SJCRH30 (cell line): Measurements from ENCODE around the gene FETUB. TPM values are rescaled to one million over a fixed set of nuclear protein-coding genes. Genes with fewer than 3 reads are reported as not detected.
A peak's percentile ranks its signal among the peaks of the same experiment; 100 is the strongest.

Experiments
- DNase-seq, 2 experiments: peaks; one replicate each; pipeline ENCODE4 v3.0.0-alpha.2; 2015 to 2020
- H3K27ac ChIP-seq: fragments of 250-450 bp; sonication (Bioruptor Pico); 2 replicates; pipeline ENCODE4 v1.5.1; 2020; ENCODE audit warnings: mild to moderate bottlenecking, moderate library complexity
- H3K27me3 ChIP-seq: fragments of 250-450 bp; sonication (Bioruptor Pico); 2 replicates; pipeline ENCODE4 v1.5.1; 2020; ENCODE audit warnings: mild to moderate bottlenecking, moderate library complexity
- H3K36me3 ChIP-seq: fragments of 250-450 bp; sonication (Bioruptor Pico); 2 replicates; pipeline ENCODE4 v1.5.1; 2020; ENCODE audit warnings: mild to moderate bottlenecking, moderate library complexity
- H3K4me1 ChIP-seq: fragments of 250-450 bp; sonication (Bioruptor Pico); 2 replicates; pipeline ENCODE4 v1.5.1; 2020; ENCODE audit warnings: mild to moderate bottlenecking, moderate library complexity
- H3K4me3 ChIP-seq: fragments of 250-450 bp; sonication (Bioruptor Pico); 2 replicates; pipeline ENCODE4 v1.5.1; 2020; ENCODE audit warnings: mild to moderate bottlenecking, moderate library complexity
- H3K9me3 ChIP-seq: fragments of 250-450 bp; sonication (Bioruptor Pico); replicated peaks from 2 replicates; pipeline ENCODE4 v1.5.1; 2020; ENCODE audit warnings: mild to moderate bottlenecking, moderate library complexity
- total RNA-seq: library from RNA; depleted of rRNA; stranded (reverse); fragments of >200 nt; shearing (Covaris generic); gene quantifications from 2 replicates; pipeline ENCODE4 v1.2.3, GENCODE V29; 2014

The FETUB gene
- total RNA-seq, 1 experiment from 2014 or later: not detected

- no peak for DNase-seq
- Histone ChIP-seq H3K27me3 (no peaks in the 10 kb centered on the region), H3K36me3 (no peaks in the 10 kb centered on the region), H3K27ac (no peak overlapping the region), H3K4me1 (no peaks in the 10 kb centered on the region), H3K9me3 (no peaks in the 10 kb centered on the region), H3K4me3 (no peak overlapping the region)
These were observed 34.3 kb upstream of the FETUB start for GRCh38 chr3:186605561-186606545.

- Histone ChIP-seq H3K9me3 (no peaks in the 10 kb centered on the region), H3K27me3 (no peaks in the 10 kb centered on the region), H3K27ac (no peak overlapping the region), H3K4me3 (no peak overlapping the region), H3K36me3 (no peaks in the 10 kb centered on the region), H3K4me1 (no peaks in the 10 kb centered on the region)
- DNase-seq: no peak
These were observed 31.5 kb upstream of the FETUB start for GRCh38 chr3:186608624-186609215.

- no peaks in the 10 kb centered on the region for H3K9me3 ChIP-seq
- H3K4me1 ChIP-seq: no peaks in the 10 kb centered on the region
- no peak overlapping the region for H3K4me3 ChIP-seq
- peak in 1 of 2 experiments; percentile 30 for DNase-seq
- no peaks in the 10 kb centered on the region for H3K36me3 ChIP-seq
- H3K27ac ChIP-seq: no peak overlapping the region
- no peaks in the 10 kb centered on the region for H3K27me3 ChIP-seq
These were observed 30.8 kb upstream of the FETUB start for GRCh38 chr3:186609247-186609868.

DNA sequence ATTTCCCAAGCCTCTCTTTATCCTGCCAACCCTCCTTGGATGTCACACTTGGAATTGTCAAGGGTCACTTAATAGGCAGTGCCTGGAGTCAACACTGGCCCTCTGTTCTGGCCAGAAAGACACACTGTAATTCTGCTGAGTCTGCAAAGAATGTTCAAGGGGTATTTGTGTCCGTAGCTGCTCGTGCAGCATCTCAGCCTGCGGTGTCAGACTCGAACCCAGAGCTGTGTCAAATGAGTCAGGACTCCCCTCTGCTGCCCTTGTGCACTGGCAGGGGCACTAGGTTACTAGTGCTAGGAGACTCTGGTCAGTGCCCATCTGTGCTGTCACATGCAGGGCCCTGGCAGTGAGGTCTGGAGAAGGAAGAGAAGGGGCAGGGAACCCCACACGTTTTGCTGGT, 28.1 kb upstream of the FETUB start:
- no peaks in the 10 kb centered on the region for H3K9me3 ChIP-seq
- no peak overlapping the region for H3K4me3 ChIP-seq
- H3K27me3 ChIP-seq: no peaks in the 10 kb centered on the region
- H3K27ac ChIP-seq: no peak overlapping the region
- H3K36me3 ChIP-seq: no peaks in the 10 kb centered on the region
- H3K4me1 ChIP-seq: no peaks in the 10 kb centered on the region
- no peak for DNase-seq

DNA sequence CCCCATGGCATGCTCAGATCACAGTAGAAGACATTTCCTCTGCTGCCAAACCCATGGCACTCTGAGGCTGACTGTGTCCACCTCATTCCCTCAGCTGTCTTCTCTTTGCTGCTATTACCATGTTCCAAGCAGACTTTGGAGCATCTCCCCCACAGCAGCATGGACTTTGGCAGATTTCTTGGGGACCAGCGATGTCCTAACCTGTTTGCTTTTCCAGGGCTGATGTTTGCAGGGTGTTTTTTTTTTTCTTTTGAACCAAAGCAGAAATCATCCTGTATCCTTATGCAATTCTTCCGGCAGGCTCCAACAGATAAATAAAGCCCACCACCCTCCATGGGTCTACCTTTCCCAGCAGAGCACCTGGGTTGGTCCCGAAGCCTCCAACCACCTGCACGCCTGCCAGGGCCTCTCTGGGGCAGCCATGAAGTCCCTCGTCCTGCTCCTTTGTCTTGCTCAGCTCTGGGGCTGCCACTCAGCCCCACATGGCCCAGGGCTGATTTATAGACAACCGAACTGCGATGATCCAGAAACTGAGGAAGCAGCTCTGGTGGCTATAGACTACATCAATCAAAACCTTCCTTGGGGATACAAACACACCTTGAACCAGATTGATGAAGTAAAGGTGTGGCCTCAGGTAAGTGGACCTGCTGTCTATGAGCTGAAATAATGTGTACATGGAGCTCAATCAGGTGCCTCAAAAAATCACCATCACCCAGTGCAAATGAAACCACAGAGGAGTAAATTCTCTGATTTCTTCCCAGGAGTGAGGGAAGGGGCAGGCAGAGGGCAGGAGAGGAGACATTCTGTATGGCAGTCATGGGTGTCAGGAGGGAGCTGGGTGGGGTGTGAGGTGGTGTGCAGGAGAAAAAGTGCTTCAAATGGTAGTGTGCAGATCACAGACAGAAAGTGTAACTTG, 27.2 kb upstream of the FETUB start, which contains the start of gene AHSG:
AHSG (plus strand) TSS at position 340 of the 916 bp plus-strand sequence; CDS start at position 422, 82 bp downstream.
- no peak for DNase-seq
- no peak within 1 kb of the TSS for H3K27ac ChIP-seq
- no peaks in the 10 kb centered on the region for H3K9me3 ChIP-seq
- H3K4me3 ChIP-seq: no peak within 1 kb of the TSS
- H3K36me3 ChIP-seq: no peaks in the 10 kb centered on the region
- H3K4me1 ChIP-seq: no peaks in the 10 kb centered on the region
- no peaks in the 10 kb centered on the region for H3K27me3 ChIP-seq

DNA sequence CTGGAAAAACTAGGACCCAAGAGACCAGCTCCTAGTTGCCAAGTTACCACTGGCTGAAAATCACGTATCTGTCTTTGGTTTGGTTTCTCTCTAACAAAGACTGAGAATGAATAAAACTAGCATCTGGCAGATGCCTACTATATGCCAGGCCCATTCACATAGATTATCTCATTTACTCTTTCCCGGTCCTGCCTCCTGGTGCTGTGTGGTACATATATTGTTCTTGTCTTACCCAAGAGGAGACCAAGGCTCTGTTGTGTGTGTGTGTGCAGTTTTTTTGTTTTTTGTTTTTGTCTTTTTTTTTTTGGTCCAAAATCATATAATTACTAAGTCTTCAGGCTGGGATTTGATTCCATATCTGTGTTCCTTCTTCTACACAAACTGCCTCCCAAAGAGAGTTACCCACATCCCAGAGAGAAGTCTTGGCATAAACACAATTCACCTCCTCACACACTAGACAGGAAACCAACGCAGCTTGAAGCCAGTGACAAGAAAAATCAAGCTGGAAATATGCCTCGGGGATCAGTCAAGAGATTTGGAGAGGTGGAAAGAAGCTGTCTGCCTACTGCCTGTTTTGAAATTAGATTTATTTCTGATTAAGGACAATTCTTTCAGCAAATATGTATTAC, 26.4 kb upstream of the FETUB start:
- H3K27me3 ChIP-seq: no peaks in the 10 kb centered on the region
- no peak for DNase-seq
- no peaks in the 10 kb centered on the region for H3K9me3 ChIP-seq
- no peak overlapping the region for H3K4me3 ChIP-seq
- no peaks in the 10 kb centered on the region for H3K36me3 ChIP-seq
- H3K27ac ChIP-seq: no peak overlapping the region
- no peaks in the 10 kb centered on the region for H3K4me1 ChIP-seq

- DNase-seq: no peak
- no peaks in the 10 kb centered on the region for H3K36me3 ChIP-seq
- no peak overlapping the region for H3K27ac ChIP-seq
- no peak overlapping the region for H3K4me3 ChIP-seq
- H3K27me3 ChIP-seq: no peaks in the 10 kb centered on the region
- H3K4me1 ChIP-seq: no peaks in the 10 kb centered on the region
- H3K9me3 ChIP-seq: no peaks in the 10 kb centered on the region
These were observed 26.0 kb upstream of the FETUB start for GRCh38 chr3:186614266-186614596.

DNA sequence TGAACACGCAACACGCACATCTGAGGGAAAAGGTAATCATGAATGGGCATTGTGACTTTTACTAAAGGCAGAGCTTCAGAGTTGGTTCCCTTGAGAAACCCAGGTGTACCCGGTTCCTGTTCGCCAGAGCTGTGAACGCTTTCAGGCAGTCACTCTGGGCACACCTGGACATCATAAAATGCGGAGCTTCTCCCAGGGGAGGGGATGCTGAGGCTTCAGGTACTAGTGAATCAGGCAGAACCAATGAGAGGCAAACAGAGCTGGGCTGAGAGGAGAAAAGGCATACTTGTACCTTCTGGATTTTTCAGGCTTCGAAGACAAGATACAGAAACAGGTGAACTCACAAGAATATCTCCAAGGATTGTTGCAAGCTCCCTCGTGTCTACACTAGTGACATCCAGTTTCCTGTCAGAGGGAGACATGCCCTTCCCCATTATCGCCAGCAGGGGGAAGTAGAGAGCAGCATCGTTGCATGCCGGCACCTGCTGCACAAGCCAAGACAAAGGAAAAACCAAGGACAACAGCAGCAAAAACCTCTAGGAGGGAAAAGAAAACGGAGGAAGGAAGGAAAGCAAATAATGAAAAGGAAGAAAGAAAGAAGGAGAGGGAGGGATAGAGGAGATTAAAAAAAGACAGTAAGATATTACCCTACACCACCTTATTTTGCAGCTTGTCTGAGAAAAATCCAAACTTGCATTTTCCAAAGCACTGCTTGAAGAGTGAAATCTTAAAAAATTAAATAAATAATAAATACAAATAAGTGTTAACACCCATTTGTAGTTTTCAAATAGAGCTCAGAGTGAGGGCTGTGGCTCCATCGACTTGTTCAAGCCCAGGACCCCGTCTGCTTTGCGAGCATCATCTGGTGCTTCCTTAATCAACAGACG, 25.4 kb upstream of the FETUB start:
- no peaks in the 10 kb centered on the region for H3K27me3 ChIP-seq
- H3K36me3 ChIP-seq: no peaks in the 10 kb centered on the region
- no peak overlapping the region for H3K27ac ChIP-seq
- no peaks in the 10 kb centered on the region for H3K4me1 ChIP-seq
- peak; percentile 47 to 78 for DNase-seq
- H3K9me3 ChIP-seq: no peaks in the 10 kb centered on the region
- H3K4me3 ChIP-seq: no peak overlapping the region

DNA sequence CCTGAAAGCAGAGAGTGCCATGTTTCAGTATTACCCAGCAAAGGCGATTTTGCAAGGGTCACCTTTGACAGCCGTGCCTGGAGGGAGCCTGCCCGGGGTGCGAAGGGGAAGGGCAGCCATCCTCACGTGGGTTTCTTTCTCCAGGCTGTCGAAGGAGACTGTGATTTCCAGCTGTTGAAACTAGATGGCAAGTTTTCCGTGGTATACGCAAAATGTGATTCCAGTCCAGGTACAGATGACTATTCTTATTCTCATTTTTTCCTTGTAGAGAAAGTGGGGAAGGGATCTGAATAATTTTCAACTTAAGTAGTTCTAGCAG, 23.9 kb upstream of the FETUB start:
- no peaks in the 10 kb centered on the region for H3K36me3 ChIP-seq
- no peak overlapping the region for H3K27ac ChIP-seq
- no peaks in the 10 kb centered on the region for H3K27me3 ChIP-seq
- H3K4me1 ChIP-seq: no peaks in the 10 kb centered on the region
- DNase-seq: no peak
- no peaks in the 10 kb centered on the region for H3K9me3 ChIP-seq
- no peak overlapping the region for H3K4me3 ChIP-seq

- Histone ChIP-seq H3K36me3 (no peaks in the 10 kb centered on the region), H3K4me3 (no peak overlapping the region), H3K4me1 (no peaks in the 10 kb centered on the region), H3K9me3 (no peaks in the 10 kb centered on the region), H3K27ac (no peak overlapping the region), H3K27me3 (no peaks in the 10 kb centered on the region)
- peak; percentile 78 to 83 for DNase-seq
These were observed 22.9 kb upstream of the FETUB start for GRCh38 chr3:186617036-186617946.

- no peaks in the 10 kb centered on the region for H3K4me1 ChIP-seq
- no peaks in the 10 kb centered on the region for H3K36me3 ChIP-seq
- no peaks in the 10 kb centered on the region for H3K9me3 ChIP-seq
- H3K4me3 ChIP-seq: no peak overlapping the region
- H3K27me3 ChIP-seq: no peaks in the 10 kb centered on the region
- no peak for DNase-seq
- no peak overlapping the region for H3K27ac ChIP-seq
These were observed 21.8 kb upstream of the FETUB start for GRCh38 chr3:186618318-186618938.

DNA sequence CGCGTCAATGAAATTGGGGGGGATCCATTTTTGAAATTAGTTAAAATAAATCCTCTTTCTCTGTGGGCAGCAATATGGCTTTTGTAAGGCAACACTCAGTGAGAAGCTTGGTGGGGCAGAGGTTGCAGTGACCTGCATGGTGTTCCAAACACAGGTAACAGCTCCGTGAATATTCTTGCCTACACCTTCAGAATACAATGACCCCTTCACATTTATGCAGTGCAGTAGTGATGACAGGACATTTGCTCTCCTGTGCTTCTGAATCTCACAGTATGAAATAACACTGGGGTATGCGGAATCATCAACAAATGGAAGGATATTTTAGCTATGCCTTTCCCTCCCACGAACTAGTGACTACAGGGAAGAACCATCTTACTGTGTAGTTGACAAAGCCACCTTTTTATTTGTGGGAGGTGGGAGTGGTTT, 20.4 kb upstream of the FETUB start:
- no peak for DNase-seq
- Histone ChIP-seq H3K4me1 (no peaks in the 10 kb centered on the region), H3K9me3 (no peaks in the 10 kb centered on the region), H3K27me3 (no peaks in the 10 kb centered on the region), H3K27ac (no peak overlapping the region), H3K4me3 (no peak overlapping the region), H3K36me3 (no peaks in the 10 kb centered on the region)
